Mesendoderm (in vitro differentiated cells): ENCODE data around the gene NRXN3.

Experiments used
- small RNA-seq: library from polyadenylated mRNA; stranded (forward); fragments of <200 nt; extraction: miRNeasy Mini kit (QIAGEN cat#:217004); gene quantifications from one replicate; pipeline ENCODE3, GENCODE V24; 2013; ENCODE audit not compliant: insufficient read depth

The NRXN3 gene

Small RNA genes within 50 kb of the gene (small RNA-seq; reads per million reads assigned to genes)
- gene RNA5SP388, result 3.4 reads per million, percentile 53 among the genes with 10 or more reads in this experiment
